ENCODE results near the gene GMEB1.
A peak's percentile ranks its signal among the peaks of the same experiment; 100 is the strongest.
"Not testable (repeated sequence)": the region's sequence is repeated elsewhere in the genome, so short reads cannot be mapped to it uniquely, and the experiment has no call there.

GMEB1 gene

GRCh38 chr1:28672971-28673370 is 4.4 kb downstream of the GMEB1 start:
- DNase-seq, result not testable (repeated sequence)

DNA sequence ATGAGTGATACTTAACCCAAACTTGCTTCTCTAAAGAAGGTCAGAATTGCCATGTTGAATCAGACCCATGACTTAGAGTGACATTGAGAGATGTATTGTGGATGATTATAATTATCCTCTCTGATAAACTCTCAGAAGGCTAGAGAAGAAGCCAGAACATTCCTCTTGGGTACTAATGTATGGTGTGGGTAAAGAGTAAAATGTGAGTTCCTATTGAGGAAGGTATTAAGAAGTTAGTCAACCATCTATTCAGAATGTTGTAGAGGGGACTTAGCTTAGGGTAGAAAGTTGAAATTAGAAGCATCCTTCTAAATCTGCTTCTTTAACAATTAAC is 7.3 kb downstream of the GMEB1 start:
- DNase-seq, result no peak

- DNase-seq, result no peak
These were observed 11.6 kb downstream of the GMEB1 start for GRCh38 chr1:28680151-28680550.

GRCh38 chr1:28682840-28683239 is 14.3 kb downstream of the GMEB1 start:
- DNase-seq, result no peak

GRCh38 chr1:28684937-28685336 is 16.4 kb downstream of the GMEB1 start:
- DNase-seq, result no peak

DNA sequence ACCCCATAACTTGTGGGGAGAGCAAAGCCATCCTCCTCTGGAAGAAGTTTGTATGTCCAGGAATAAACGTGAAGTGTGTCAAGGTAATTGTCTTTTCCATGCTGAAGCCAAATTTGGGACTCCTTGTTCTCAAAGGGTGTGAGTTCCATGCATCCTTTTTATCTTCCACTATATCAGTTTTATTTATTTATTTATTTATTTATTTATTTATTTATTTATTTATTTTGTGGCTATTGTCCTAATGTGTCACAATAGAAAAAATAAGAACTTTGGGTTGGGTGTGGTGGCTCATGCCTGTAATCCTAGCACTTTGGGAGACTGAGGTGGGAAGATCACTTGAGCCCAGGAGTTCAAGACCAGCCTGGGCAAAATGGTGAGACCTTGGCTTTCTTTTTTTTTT is 23.0 kb downstream of the GMEB1 start:
- not testable (repeated sequence) for DNase-seq

GRCh38 chr1:28703629-28704028 is 35.0 kb downstream of the GMEB1 start:
- no peak for DNase-seq

DNA sequence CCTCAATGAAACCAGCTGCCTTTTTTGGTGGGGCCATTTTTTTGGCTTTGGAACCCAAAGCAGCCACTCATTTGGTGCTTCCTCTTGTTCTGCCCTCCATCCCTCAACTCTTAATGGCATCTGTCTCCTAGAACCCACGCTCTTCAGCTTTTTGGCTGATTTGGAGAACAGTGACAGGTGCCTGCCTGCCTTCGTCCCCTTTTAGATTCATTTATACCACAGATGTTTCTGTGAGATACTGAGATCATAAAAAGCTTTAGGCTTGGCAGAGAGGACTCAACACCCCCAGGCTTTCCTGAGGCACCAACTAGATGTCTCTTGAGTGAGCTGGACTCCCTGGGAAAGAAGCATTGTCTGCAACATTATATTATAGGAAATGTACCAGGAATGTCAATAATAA is 47.8 kb downstream of the GMEB1 start:
- no peak for DNase-seq

- no peak for DNase-seq
These were observed 49.6 kb downstream of the GMEB1 start for GRCh38 chr1:28718166-28718565.

DNA sequence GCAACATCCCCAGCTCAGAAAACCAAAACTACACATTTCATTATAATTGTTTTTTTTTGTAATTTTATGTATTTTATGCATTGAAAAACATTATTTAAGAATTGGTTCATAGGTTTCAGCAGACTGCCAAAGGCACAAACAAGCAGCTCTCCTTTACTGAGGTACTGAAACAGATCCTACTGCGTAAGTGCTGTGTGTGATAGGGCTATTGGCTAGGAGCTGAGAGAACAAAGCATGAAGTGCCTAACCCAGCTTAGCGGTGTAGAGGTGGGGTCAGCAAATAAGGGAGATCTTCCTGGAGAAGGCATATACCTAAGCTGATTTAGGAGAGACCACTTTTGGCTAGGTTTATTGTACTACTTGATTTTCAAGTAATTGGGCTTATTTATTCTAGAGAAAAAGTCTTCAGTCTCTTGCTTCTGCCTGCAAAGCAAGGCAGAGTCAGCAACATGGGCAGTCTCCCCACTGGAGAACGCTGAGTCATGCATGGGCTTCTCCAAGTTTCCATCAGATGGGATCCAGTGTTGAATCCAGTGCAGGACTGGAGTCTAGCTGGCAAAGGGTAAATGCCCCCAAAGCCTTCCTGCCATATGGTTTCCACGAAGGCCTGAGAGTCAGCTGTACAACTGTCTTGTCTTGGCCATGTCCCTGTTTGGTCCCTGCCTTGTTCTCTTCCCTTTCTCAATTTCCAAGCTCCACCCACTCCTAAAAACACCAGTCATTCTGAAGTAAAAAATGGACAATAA is 50.2 kb downstream of the GMEB1 start:
- no peak for DNase-seq

GRCh38 chr1:28719332-28719619 is 50.7 kb downstream of the GMEB1 start:
- DNase-seq, result no peak

GRCh38 chr1:28720376-28720775 is 51.8 kb downstream of the GMEB1 start:
- no peak for DNase-seq

GRCh38 chr1:28721927-28722326 is 53.3 kb downstream of the GMEB1 start:
- not testable (repeated sequence) for DNase-seq

GRCh38 chr1:28725365-28725764 is 56.8 kb downstream of the GMEB1 start:
- not testable (repeated sequence) for DNase-seq

- DNase-seq, result no peak
These were observed 67.4 kb downstream of the GMEB1 start for GRCh38 chr1:28735961-28736449.

DNA sequence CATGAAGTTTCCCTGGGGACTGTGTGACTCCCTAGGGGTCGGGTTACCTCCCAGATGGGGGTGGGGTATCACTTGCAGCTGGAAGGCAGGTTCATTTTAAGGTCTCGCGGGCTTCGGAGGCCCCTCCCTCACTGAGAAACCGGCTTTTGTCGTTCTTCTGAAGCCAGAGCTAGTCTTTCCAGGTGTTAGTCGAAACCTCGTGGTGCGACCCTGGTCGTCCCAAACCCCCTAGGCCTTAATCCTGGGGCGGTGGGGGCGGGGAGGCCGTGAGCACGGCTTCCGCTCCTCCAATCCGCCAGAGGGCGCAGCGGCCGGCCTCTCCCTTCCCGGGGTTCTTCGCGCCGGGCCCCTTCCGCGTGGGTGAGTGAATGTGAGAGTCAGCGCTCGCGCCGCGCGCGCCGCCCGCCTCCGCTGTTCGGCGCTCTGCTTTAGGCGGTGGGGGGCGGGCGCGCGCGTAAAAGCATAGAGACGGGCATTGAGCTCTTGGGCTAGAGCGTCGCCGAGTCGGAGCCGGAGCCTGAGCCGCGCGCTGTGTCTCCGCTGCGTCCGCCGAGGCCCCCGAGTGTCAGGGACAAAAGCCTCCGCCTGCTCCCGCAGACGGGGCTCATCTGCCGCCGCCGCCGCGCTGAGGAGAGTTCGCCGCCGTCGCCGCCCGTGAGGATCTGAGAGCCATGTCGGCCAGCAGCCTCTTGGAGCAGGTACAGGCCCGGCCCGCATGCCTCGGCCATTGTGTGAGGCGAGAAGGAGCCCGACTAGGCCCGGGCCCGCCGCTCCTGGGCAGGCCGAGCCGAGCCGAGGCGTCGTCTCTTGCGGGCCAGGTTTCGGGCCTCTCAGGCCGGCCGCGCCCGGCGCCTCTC is 68.1 kb downstream of the GMEB1 start, which contains the start of gene YTHDF2:
YTHDF2 (plus strand) TSS at position 491 of the 857 bp plus-strand sequence; CDS start at position 672, 181 bp downstream.
- DNase-seq, result peak; percentile 84

DNA sequence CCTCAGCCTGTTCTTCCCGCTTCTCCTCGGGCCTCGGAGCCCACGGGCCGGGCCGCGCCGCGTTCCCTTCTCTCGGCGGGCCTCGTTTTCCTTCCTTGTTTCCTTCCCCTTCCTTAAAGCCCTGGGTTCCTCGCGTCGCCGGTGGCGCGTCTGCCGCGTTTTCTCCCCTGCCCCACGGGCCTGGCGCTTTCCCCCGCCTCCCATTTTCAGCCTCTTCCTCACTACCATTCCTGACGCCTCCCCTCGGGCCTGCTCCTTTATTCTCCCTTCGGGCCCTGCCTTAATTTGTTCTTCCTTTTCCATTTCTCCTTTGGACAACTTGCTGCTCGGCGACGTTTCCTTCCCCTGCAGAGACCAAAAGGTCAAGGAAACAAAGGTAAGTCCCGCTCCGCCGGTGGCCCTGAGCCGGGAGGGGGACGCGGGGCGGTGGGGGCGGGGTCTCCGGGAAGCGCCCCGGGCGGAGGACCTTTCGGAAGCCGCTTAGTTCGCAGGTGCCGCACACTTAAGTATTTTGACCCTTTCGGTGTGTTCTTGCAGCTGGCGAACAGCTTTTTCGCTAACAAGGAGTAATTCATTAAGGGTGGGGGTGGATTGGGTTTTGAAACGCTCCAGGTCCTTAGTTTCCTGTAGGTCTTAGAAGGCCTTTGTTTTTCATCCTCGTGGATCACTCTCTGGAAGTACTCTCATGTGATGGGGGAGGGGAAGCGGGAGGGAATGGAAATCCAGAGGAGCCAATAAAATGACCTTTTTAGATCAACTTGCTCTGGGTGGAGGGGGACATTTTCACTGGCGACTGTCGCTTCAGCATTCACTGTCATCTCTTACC is 68.9 kb downstream of the GMEB1 start:
- no peak for DNase-seq

GRCh38 chr1:28740118-28740517 is 71.5 kb downstream of the GMEB1 start:
- no peak for DNase-seq

DNA sequence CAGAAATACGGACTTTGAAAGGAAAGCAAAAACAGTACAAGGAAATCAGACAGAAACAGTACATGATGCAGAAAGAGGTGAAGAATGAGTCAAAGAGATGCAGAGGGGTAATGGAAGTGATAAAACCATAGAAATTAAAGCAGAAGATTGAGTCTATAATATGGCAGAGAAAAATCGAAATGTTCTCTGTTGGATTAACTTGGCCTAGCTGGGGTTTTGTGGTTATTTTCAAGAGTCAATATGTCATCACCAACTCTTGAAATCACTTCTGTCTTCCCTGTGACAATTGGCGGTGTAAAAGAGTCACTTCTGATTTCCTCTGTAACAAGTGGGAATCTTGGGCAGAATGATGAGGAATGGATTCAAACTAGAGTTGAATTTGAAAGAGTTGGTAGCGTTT is 75.6 kb downstream of the GMEB1 start:
- DNase-seq, result no peak

DNA sequence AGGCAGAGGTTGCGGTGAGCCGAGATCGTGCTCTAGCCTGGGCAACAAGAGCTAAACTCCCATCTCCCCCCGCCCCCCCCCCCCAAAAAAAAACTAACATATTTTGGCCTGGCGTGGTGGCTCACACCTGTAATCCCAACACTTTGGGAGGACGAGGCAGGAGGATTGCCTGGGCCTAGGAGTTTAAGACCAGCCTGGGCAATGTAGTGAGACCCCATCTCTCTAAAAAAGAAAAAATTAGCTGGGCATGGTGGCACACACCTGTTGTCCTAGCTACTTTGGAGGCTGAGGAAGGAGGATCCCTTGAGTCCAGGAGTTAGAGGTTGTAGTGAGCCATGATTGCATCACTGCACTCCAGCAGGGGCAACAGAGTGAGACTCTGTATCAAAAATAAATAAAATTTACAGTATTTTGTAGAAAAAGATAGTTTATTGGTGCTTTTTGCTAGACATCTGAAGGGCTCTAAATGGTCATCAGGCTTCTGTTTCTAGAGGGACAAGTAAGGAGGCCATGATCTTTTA is 77.1 kb downstream of the GMEB1 start:
- DNase-seq, result no peak

GRCh38 chr1:28750330-28750729 is 81.7 kb downstream of the GMEB1 start:
- DNase-seq, result no peak

DNA sequence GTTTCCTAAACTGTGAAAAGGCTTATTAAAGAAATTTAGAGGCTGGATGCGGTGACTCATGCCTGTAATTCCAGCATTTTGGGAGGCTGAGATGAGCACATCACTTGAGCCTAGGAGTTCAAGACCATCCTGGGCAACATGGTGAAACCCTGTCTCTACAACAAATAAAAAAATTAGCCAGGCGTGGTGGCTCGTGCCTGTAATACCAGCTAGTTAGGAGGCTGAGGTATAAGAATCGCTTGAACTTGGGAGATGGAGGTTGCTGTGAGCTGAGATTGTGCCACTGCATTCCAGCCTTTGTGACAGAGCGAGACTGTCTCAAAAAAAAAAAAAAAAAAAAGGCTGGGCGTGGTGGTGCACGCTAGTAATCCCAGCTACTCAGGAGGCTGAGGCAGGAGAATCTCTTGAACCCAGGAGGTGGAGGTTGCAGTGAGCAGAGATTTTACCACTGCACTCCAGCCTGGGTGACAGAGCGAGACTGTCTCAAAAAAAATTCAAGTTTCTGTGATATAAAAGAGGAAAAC is 82.2 kb downstream of the GMEB1 start:
- DNase-seq, result not testable (repeated sequence)

Measured in NCI-H1436 treated with DMSO at 0.1 percent for 48 hours (cell line).